WTC11 (cell line): ENCODE data around the gene INTS7.

ENCODE experiments used
- CTCF ChIP-seq: fragments of 200-600 bp; IDR thresholded peaks from 2 replicates; pipeline ENCODE4 v1.8.0; 2022; ENCODE audit warnings: antibody characterized with exemption
- FOXP1 ChIP-seq: sonication (generic); formaldehyde crosslinking; IDR thresholded peaks from 2 replicates; pipeline ENCODE4 v1.8.0; 2022; ENCODE audit warnings: missing genetic modification reagents, mild to moderate bottlenecking, moderate library complexity, borderline replicate concordance
- ZBTB21 ChIP-seq: sonication (generic); formaldehyde crosslinking; IDR thresholded peaks from 2 replicates; pipeline ENCODE4 v1.8.1; 2023; ENCODE audit warnings: mild to moderate bottlenecking, missing genetic modification reagents, borderline replicate concordance

- TF ChIP-seq CTCF (no peak), ZBTB21 (CRISPR knock-in tag) (no peak), FOXP1 (CRISPR knock-in tag) (no peak)
These were observed 126.9 kb downstream of the INTS7 start for GRCh38 chr1:211908453-211908852.
